Uterus (tissue), 4 donors: ENCODE measurements around the gene TRIOBP. TPM values are rescaled to one million over a fixed set of nuclear protein-coding genes. Genes with fewer than 3 reads are reported as not detected.

ENCODE experiments used
- DNase-seq, 2 donors: peaks; one replicate each; pipeline ENCODE4 v3.0.0-alpha.2; 2019 to 2020
- H3K27ac ChIP-seq, 2 donors: fragments of 200-600 bp; sonication (generic); 1 replicate in 1 of 2; 2 replicates in 1 of 2; pipeline ENCODE4 v1.5.1; 2016 to 2018
- H3K27me3 ChIP-seq, 2 donors: fragments of 200-600 bp; sonication (generic); one replicate each; pipeline ENCODE4 v1.5.1; 2018 to 2019; ENCODE audit warnings: control low read depth in 1 of 2
- H3K36me3 ChIP-seq, 2 donors: fragments of 200-600 bp; sonication (generic); one replicate each; pipeline ENCODE4 v1.5.1; 2019; ENCODE audit warnings: control low read depth in 1 of 2
- H3K4me1 ChIP-seq, 2 donors: fragments of 200-600 bp; sonication (generic); one replicate each; pipeline ENCODE4 v1.5.1; 2018 to 2019; ENCODE audit warnings: control low read depth in 1 of 2
- H3K4me3 ChIP-seq, 2 donors: fragments of 200-600 bp; sonication (generic); 1 replicate in 1 of 2; 2 replicates in 1 of 2; pipeline ENCODE4 v1.5.1; 2018 to 2019; ENCODE audit warnings: mild to moderate bottlenecking in 1 of 2
- H3K9me3 ChIP-seq, 2 donors: fragments of 200-600 bp; sonication (generic); one replicate each; pipeline ENCODE4 v1.5.1; 2019; ENCODE audit warnings: control low read depth in 1 of 2
- CTCF ChIP-seq, 4 experiments: fragments of 200-600 bp in 2 of 4; fragments of 450-650 bp in 2 of 4; sonication (generic) in 2 of 4; IDR thresholded peaks; one replicate each; pipeline ENCODE4 v1.5.1; 2016 to 2019; ENCODE audit warnings: antibody characterized with exemption in 4 of 4, mild to moderate bottlenecking in 2 of 4, moderate library complexity in 1 of 4
- POLR2A ChIP-seq, 2 donors: fragments of 450-650 bp; IDR thresholded peaks; one replicate each; pipeline ENCODE4 v1.6.1; 2016; ENCODE audit warnings: antibody characterized with exemption in 2 of 2, mild to moderate bottlenecking in 1 of 2, moderate library complexity in 1 of 2
- intact Hi-C: fragments of 100-400 bp; cut with DNase I; formaldehyde crosslinking; loops from one replicate; pipeline ENCODE4 v1.15.1; 2023; ENCODE audit warnings: low total_unique reads
- total RNA-seq, 4 donors: library from RNA; depleted of rRNA in 3 of 4; stranded (reverse); fragments of >200 nt in 3 of 4; gene quantifications; one replicate each; pipeline versions ENCODE4 v1.1.0 to v1.2.4, GENCODE V29; 2014 to 2023
- donor health status: DM: yes; HTN: yes; CAD: no.

Gene TRIOBP
- total RNA-seq, 4 donors from 2014 or later: 56.2 to 177 (median 127) TPM

DNA sequence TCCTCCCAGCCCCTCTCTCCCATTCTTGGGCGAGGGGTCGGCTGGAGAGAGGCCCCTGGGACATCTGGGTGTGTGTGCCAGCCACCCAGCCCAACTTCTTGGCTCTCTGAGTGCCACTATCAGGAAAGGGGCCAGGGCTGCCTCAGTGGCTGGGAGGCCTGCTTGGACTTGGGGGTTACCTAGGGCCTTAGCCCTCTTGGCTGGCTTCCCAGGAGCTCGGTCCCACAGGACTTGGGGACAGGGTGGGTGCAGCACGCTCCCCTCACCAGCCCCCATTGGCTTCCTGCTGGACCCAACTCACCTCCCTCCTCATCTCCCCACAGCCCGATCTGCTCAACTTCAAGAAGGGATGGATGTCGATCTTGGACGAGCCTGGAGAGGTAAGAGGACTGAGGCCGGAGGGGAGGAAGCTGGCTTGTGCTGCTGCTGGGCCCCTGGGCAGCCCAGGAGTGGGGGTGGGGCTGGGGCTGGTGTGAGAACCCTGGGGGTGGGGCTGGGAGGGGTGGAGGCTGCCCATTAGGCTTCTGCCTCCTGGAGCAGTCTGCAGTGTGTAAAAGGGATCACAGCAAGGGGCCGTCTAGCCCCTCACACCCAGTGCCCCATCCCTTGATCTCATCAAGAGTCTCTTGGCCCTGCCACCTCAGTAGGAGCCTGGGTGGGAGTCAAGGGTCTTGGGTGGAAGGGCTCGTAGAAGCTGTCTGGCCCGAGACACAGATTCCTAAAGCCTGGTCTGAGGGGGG lies 54.8 kb downstream of the TRIOBP start:
- no peak for TF ChIP-seq CTCF (IDR thresholded peaks at IDR 0.05)
- no peak for TF ChIP-seq POLR2A (IDR thresholded peaks at IDR 0.05)
- DNase-seq: no peak
- Histone ChIP-seq H3K27ac (peak overlapping the region; percentile 95 to 96), H3K4me3 (no peak overlapping the region), H3K27me3 (no peaks in the 10 kb centered on the region), H3K36me3 (no peaks in the 10 kb centered on the region), H3K9me3 (no peaks in the 10 kb centered on the region), H3K4me1 (peaks cover 23 to 44% of the 10 kb centered on the region in 2 donors)
- intact Hi-C loops: no loop called here

- intact Hi-C loops: no loop called here
- H3K36me3 ChIP-seq: no peaks in the 10 kb centered on the region
- no peaks in the 10 kb centered on the region for H3K9me3 ChIP-seq
- peaks cover 23 to 40% of the 10 kb centered on the region in 2 donors for H3K4me1 ChIP-seq
- no peak overlapping the region for H3K4me3 ChIP-seq
- TF ChIP-seq CTCF (IDR thresholded peaks at IDR 0.05): peak in 2 of 4 experiments; percentile 2 to 44
- peak in 1 of 2 donors; percentile 15 for TF ChIP-seq POLR2A (IDR thresholded peaks at IDR 0.05)
- peak overlapping the region; percentile 95 to 96 for H3K27ac ChIP-seq
- DNase-seq: peak; percentile 86 to 90
- no peaks in the 10 kb centered on the region for H3K27me3 ChIP-seq
Observed at GRCh38 chr22:37752189-37753087, 55.6 kb downstream of the TRIOBP start.

GRCh38 chr22:37753746-37754145 lies 56.9 kb downstream of the TRIOBP start:
- Histone ChIP-seq H3K9me3 (no peaks in the 10 kb centered on the region), H3K36me3 (no peaks in the 10 kb centered on the region), H3K4me1 (peaks cover 23 to 28% of the 10 kb centered on the region in 2 donors), H3K27ac (peak overlapping the region in 1 of 2 donors; percentile 95), H3K4me3 (no peak overlapping the region), H3K27me3 (no peaks in the 10 kb centered on the region)
- intact Hi-C loops: no loop called here
- DNase-seq: no peak
- no peak for TF ChIP-seq CTCF (IDR thresholded peaks at IDR 0.05)
- TF ChIP-seq POLR2A (IDR thresholded peaks at IDR 0.05): no peak

- H3K36me3 ChIP-seq: no peaks in the 10 kb centered on the region
- TF ChIP-seq CTCF (IDR thresholded peaks at IDR 0.05) (no peak), POLR2A (IDR thresholded peaks at IDR 0.05) (no peak)
- intact Hi-C loops: no loop called here
Observed at GRCh38 chr22:37757663-37758062, 60.8 kb downstream of the TRIOBP start.

GRCh38 chr22:37758694-37759093 lies 61.8 kb downstream of the TRIOBP start:
- TF ChIP-seq POLR2A (IDR thresholded peaks at IDR 0.05): no peak
- no peak for TF ChIP-seq CTCF (IDR thresholded peaks at IDR 0.05)
- intact Hi-C loops: no loop called here
- Histone ChIP-seq H3K4me1 (no peaks in the 10 kb centered on the region), H3K9me3 (no peaks in the 10 kb centered on the region), H3K4me3 (no peak overlapping the region), H3K27ac (no peak overlapping the region), H3K27me3 (no peaks in the 10 kb centered on the region), H3K36me3 (no peaks in the 10 kb centered on the region)
- no peak for DNase-seq

More at GRCh38 chr22:37757663-37758062, 60.8 kb downstream of the TRIOBP start:
- no peaks in the 10 kb centered on the region for H3K27me3 ChIP-seq
- DNase-seq: no peak
- no peak overlapping the region for H3K27ac ChIP-seq
- no peaks in the 10 kb centered on the region for H3K9me3 ChIP-seq
- no peak overlapping the region for H3K4me3 ChIP-seq
- H3K4me1 ChIP-seq: peaks cover 0 to 3% of the 10 kb centered on the region in 2 donors
